ACC112 (cell line): ENCODE data around the gene EPOP.

Experiments
- H2AFZ ChIP-seq: fragments of 200-600 bp; sonication (generic); one replicate; pipeline ENCODE4 v1.6.0; 2017; ENCODE audit warnings: antibody characterized with exemption, low read length; ENCODE audit not compliant: unreplicated experiment
- H3K27ac ChIP-seq: fragments of 200-600 bp; sonication (generic); 2 replicates; pipeline ENCODE4 v1.5.1; 2014; ENCODE audit warnings: low read depth, mild to moderate bottlenecking, antibody characterized with exemption, low read length, moderate library complexity
- H3K27me3 ChIP-seq: fragments of 200-600 bp; sonication (generic); 2 replicates; pipeline ENCODE4 v1.6.1; 2014; ENCODE audit warnings: mild to moderate bottlenecking, antibody characterized with exemption, low read length, moderate library complexity, mixed read lengths; ENCODE audit not compliant: insufficient read depth
- H3K36me3 ChIP-seq: fragments of 200-600 bp; sonication (generic); 2 replicates; pipeline ENCODE4 v1.6.1; 2016; ENCODE audit warnings: mild to moderate bottlenecking, antibody characterized with exemption, low read length, moderate library complexity, mixed read lengths; ENCODE audit not compliant: insufficient read depth
- H3K4me1 ChIP-seq: fragments of 200-600 bp; sonication (generic); one replicate; pipeline ENCODE4 v1.6.1; 2016; ENCODE audit warnings: low read length, mixed read lengths; ENCODE audit not compliant: insufficient read depth, unreplicated experiment, control insufficient read depth
- H3K4me3 ChIP-seq: fragments of 200-600 bp; sonication (generic); 2 replicates; pipeline ENCODE4 v1.5.1; 2014; ENCODE audit warnings: mild to moderate bottlenecking, low read depth, low read length
- H3K79me2 ChIP-seq: fragments of 200-600 bp; sonication (generic); one replicate; pipeline ENCODE4 v1.6.0; 2016; ENCODE audit warnings: low read length; ENCODE audit not compliant: control insufficient read depth, unreplicated experiment, insufficient read depth

Gene EPOP

GRCh38 chr17:38674749-38675615 lies at the start of gene EPOP:
Gene EPOP, minus strand, starts transcription at chr17:38674957. Its CDS starts 462 bp downstream, at chr17:38674495.
- no peak within 1 kb of the TSS for H3K27ac ChIP-seq
- H2AFZ ChIP-seq, result peak within 1 kb of the TSS; percentile 76

GRCh38 chr17:38721802-38722201 lies 47.0 kb upstream of the EPOP start:
- no peaks in the 10 kb centered on the region for H3K27me3 ChIP-seq
- H3K4me3 ChIP-seq, result no peak overlapping the region
- H2AFZ ChIP-seq, result no peak overlapping the region
- H3K36me3 ChIP-seq, result peaks cover 8% of the 10 kb centered on the region; the same call in 1 of the 2 replicates
- no peaks in the 10 kb centered on the region for H3K4me1 ChIP-seq
- no peak overlapping the region for H3K27ac ChIP-seq
- H3K79me2 ChIP-seq, result no peaks in the 10 kb centered on the region

More at GRCh38 chr17:38674749-38675615, at the start of gene EPOP:
- Histone ChIP-seq H3K36me3 (no peaks in the 10 kb centered on the region), H3K79me2 (no peaks in the 10 kb centered on the region), H3K4me1 (peaks cover 17% of the 10 kb centered on the region), H3K4me3 (peak within 1 kb of the TSS; percentile 83), H3K27me3 (peaks cover 6% of the 10 kb centered on the region)

GRCh38 chr17:38720941-38721340 lies 46.2 kb upstream of the EPOP start:
- peaks cover 8% of the 10 kb centered on the region; the same call in 1 of the 2 replicates for H3K36me3 ChIP-seq
- H3K27me3 ChIP-seq, result no peaks in the 10 kb centered on the region
- H3K4me1 ChIP-seq, result no peaks in the 10 kb centered on the region
- H2AFZ ChIP-seq, result no peak overlapping the region
- no peak overlapping the region for H3K4me3 ChIP-seq
- H3K27ac ChIP-seq, result no peak overlapping the region
- no peaks in the 10 kb centered on the region for H3K79me2 ChIP-seq

GRCh38 chr17:38719943-38720641 lies 45.3 kb upstream of the EPOP start:
- Histone ChIP-seq H3K79me2 (no peaks in the 10 kb centered on the region), H2AFZ (no peak overlapping the region), H3K4me3 (no peak overlapping the region), H3K27ac (no peak overlapping the region), H3K27me3 (no peaks in the 10 kb centered on the region), H3K36me3 (peaks cover 8% of the 10 kb centered on the region; the same call in 1 of the 2 replicates), H3K4me1 (no peaks in the 10 kb centered on the region)

- Histone ChIP-seq H3K4me1 (no peaks in the 10 kb centered on the region), H2AFZ (no peak overlapping the region), H3K79me2 (no peaks in the 10 kb centered on the region), H3K36me3 (peaks cover 8% of the 10 kb centered on the region; the same call in 1 of the 2 replicates), H3K27me3 (no peaks in the 10 kb centered on the region), H3K27ac (no peak overlapping the region), H3K4me3 (no peak overlapping the region)
Observed at GRCh38 chr17:38719289-38719942, 44.7 kb upstream of the EPOP start.

- peaks cover 8% of the 10 kb centered on the region; the same call in 1 of the 2 replicates for H3K36me3 ChIP-seq
Observed at GRCh38 chr17:38717139-38717745, 42.5 kb upstream of the EPOP start.

GRCh38 chr17:38716368-38717005 lies 41.7 kb upstream of the EPOP start:
- H2AFZ ChIP-seq, result no peak overlapping the region
- no peak overlapping the region for H3K4me3 ChIP-seq
- H3K79me2 ChIP-seq, result no peaks in the 10 kb centered on the region
- H3K4me1 ChIP-seq, result no peaks in the 10 kb centered on the region
- H3K36me3 ChIP-seq, result peaks cover 8% of the 10 kb centered on the region; the same call in 1 of the 2 replicates
- no peaks in the 10 kb centered on the region for H3K27me3 ChIP-seq
- H3K27ac ChIP-seq, result no peak overlapping the region

More at GRCh38 chr17:38717139-38717745, 42.5 kb upstream of the EPOP start:
- Histone ChIP-seq H3K27me3 (no peaks in the 10 kb centered on the region), H2AFZ (no peak overlapping the region), H3K4me1 (no peaks in the 10 kb centered on the region), H3K4me3 (no peak overlapping the region), H3K27ac (no peak overlapping the region), H3K79me2 (no peaks in the 10 kb centered on the region)

- H3K4me1 ChIP-seq, result no peaks in the 10 kb centered on the region
- H3K27ac ChIP-seq, result no peak overlapping the region
- H3K4me3 ChIP-seq, result no peak overlapping the region
- no peak overlapping the region for H2AFZ ChIP-seq
- no peaks in the 10 kb centered on the region for H3K79me2 ChIP-seq
- no peaks in the 10 kb centered on the region for H3K27me3 ChIP-seq
- H3K36me3 ChIP-seq, result peaks cover 8% of the 10 kb centered on the region; the same call in 1 of the 2 replicates
Observed at GRCh38 chr17:38715216-38715943, 40.6 kb upstream of the EPOP start.

GRCh38 chr17:38713456-38714075 lies 38.8 kb upstream of the EPOP start:
- no peaks in the 10 kb centered on the region for H3K4me1 ChIP-seq

More at GRCh38 chr17:38713456-38714075, 38.8 kb upstream of the EPOP start:
- Histone ChIP-seq H3K4me3 (no peak overlapping the region), H2AFZ (no peak overlapping the region), H3K79me2 (no peaks in the 10 kb centered on the region), H3K27me3 (no peaks in the 10 kb centered on the region), H3K36me3 (peaks cover 10% of the 10 kb centered on the region; the same call in 1 of the 2 replicates), H3K27ac (no peak overlapping the region)
